HEK293 (cell line): ENCODE measurements around the gene CNTNAP1.

Experiments
- BCL11A ChIP-seq: fragments of 450-650 bp; formaldehyde crosslinking; IDR thresholded peaks from 2 replicates; pipeline ENCODE4 v1.5.1; 2016; ENCODE audit warnings: low read depth, missing biosample characterization, missing genetic modification characterization
- BCL11B ChIP-seq: fragments of 450-650 bp; formaldehyde crosslinking; IDR thresholded peaks from 2 replicates; pipeline ENCODE4 v1.5.1; 2016; ENCODE audit warnings: low read depth, missing biosample characterization, missing genetic modification characterization
- GLI2 ChIP-seq: fragments of 450-650 bp; formaldehyde crosslinking; IDR thresholded peaks from 2 replicates; pipeline ENCODE4; 2017; ENCODE audit warnings: missing biosample characterization, missing genetic modification characterization, low read depth, borderline replicate concordance
- KLF7 ChIP-seq: fragments of 450-650 bp; formaldehyde crosslinking; IDR thresholded peaks from 2 replicates; pipeline ENCODE4 v1.5.1; 2016; ENCODE audit warnings: missing biosample characterization, missing genetic modification characterization, borderline replicate concordance
- KLF8 ChIP-seq: fragments of 450-650 bp; formaldehyde crosslinking; IDR thresholded peaks from 2 replicates; pipeline ENCODE4 v1.5.1; 2016; ENCODE audit warnings: missing biosample characterization, missing genetic modification characterization
- SALL2 ChIP-seq: fragments of 450-650 bp; formaldehyde crosslinking; IDR thresholded peaks from 2 replicates; pipeline ENCODE4 v1.5.0; 2017; ENCODE audit warnings: missing biosample characterization, mild to moderate bottlenecking, missing genetic modification characterization, borderline replicate concordance
- SP2 ChIP-seq: fragments of 450-650 bp; formaldehyde crosslinking; IDR thresholded peaks from 2 replicates; pipeline ENCODE4 v1.5.1; 2016; ENCODE audit warnings: missing biosample characterization, missing genetic modification characterization
- SP3 ChIP-seq: fragments of 450-650 bp; formaldehyde crosslinking; IDR thresholded peaks from 2 replicates; pipeline ENCODE4 v1.5.1; 2016; ENCODE audit warnings: missing biosample characterization, missing genetic modification characterization
- ZBTB21 ChIP-seq: fragments of 450-650 bp; formaldehyde crosslinking; IDR thresholded peaks from 2 replicates; pipeline ENCODE4 v1.5.1; 2017; ENCODE audit warnings: missing biosample characterization, missing genetic modification characterization
- ZFP37 ChIP-seq: fragments of 450-650 bp; formaldehyde crosslinking; IDR thresholded peaks from 2 replicates; pipeline ENCODE4 v1.5.1; 2016; ENCODE audit warnings: missing biosample characterization, missing genetic modification characterization
- ZFP69B ChIP-seq: fragments of 450-650 bp; formaldehyde crosslinking; IDR thresholded peaks from 2 replicates; pipeline ENCODE4 v1.5.1; 2016; ENCODE audit warnings: missing biosample characterization, missing genetic modification characterization
- ZNF184 ChIP-seq: fragments of 450-650 bp; IDR thresholded peaks from 2 replicates; pipeline ENCODE4 v1.5.1; 2018; ENCODE audit warnings: missing biosample characterization, mild to moderate bottlenecking, missing genetic modification characterization
- ZNF433 ChIP-seq: fragments of 450-650 bp; formaldehyde crosslinking; IDR thresholded peaks from 2 replicates; pipeline ENCODE4 v1.5.1; 2016; ENCODE audit warnings: missing biosample characterization, missing genetic modification characterization, low read depth
- ZNF473 ChIP-seq: fragments of 450-650 bp; formaldehyde crosslinking; IDR thresholded peaks from 2 replicates; pipeline ENCODE4 v1.5.1; 2017; ENCODE audit warnings: missing biosample characterization, missing genetic modification characterization
- ZNF501 ChIP-seq: fragments of 450-650 bp; formaldehyde crosslinking; IDR thresholded peaks from 2 replicates; pipeline ENCODE4 v1.5.1; 2016; ENCODE audit warnings: missing biosample characterization, missing genetic modification characterization
- ZNF514 ChIP-seq: fragments of 450-650 bp; formaldehyde crosslinking; IDR thresholded peaks from 2 replicates; pipeline ENCODE4 v1.5.1; 2016; ENCODE audit warnings: missing biosample characterization, missing genetic modification characterization
- ZNF560 ChIP-seq: fragments of 450-650 bp; formaldehyde crosslinking; IDR thresholded peaks from 2 replicates; pipeline ENCODE4 v1.5.1; 2017; ENCODE audit warnings: missing biosample characterization, missing genetic modification characterization, borderline replicate concordance
- ZNF623 ChIP-seq: fragments of 450-650 bp; formaldehyde crosslinking; IDR thresholded peaks from 2 replicates; pipeline ENCODE4 v1.5.1; 2016; ENCODE audit warnings: missing biosample characterization, missing genetic modification characterization
- ZNF624 ChIP-seq: fragments of 450-650 bp; formaldehyde crosslinking; IDR thresholded peaks from 2 replicates; pipeline ENCODE4 v1.5.1; 2017; ENCODE audit warnings: missing biosample characterization, missing genetic modification characterization
- ZNF658 ChIP-seq: fragments of 450-650 bp; formaldehyde crosslinking; IDR thresholded peaks from 2 replicates; pipeline ENCODE4; 2016; ENCODE audit warnings: missing biosample characterization, missing genetic modification characterization
- ZNF660 ChIP-seq: fragments of 450-650 bp; IDR thresholded peaks from 2 replicates; pipeline ENCODE4 v1.5.1; 2018; ENCODE audit warnings: missing biosample characterization, mild to moderate bottlenecking, missing genetic modification characterization
- ZNF747 ChIP-seq: fragments of 450-650 bp; formaldehyde crosslinking; IDR thresholded peaks from 2 replicates; pipeline ENCODE4 v1.5.1; 2016; ENCODE audit warnings: missing biosample characterization, missing genetic modification characterization
- ZNF768 ChIP-seq: fragments of 450-650 bp; formaldehyde crosslinking; IDR thresholded peaks from 2 replicates; pipeline ENCODE4 v1.5.1; 2018; ENCODE audit warnings: missing biosample characterization, mild to moderate bottlenecking, missing genetic modification characterization
- TF ChIP-seq, protein P1 (sequence below): fragments of 450-650 bp; formaldehyde crosslinking; IDR thresholded peaks from 2 replicates; pipeline ENCODE4 v1.5.1; 2017; ENCODE audit warnings: missing biosample characterization, missing genetic modification characterization
- TF ChIP-seq, protein P2 (sequence below): fragments of 450-650 bp; formaldehyde crosslinking; IDR thresholded peaks from 2 replicates; pipeline ENCODE4 v1.5.1; 2016; ENCODE audit warnings: missing biosample characterization, missing genetic modification characterization
- TF ChIP-seq, protein P3 (sequence below): fragments of 450-650 bp; formaldehyde crosslinking; IDR thresholded peaks from 2 replicates; pipeline ENCODE4 v1.5.1; 2017; ENCODE audit warnings: missing biosample characterization, missing genetic modification characterization
- TF ChIP-seq, protein P4 (sequence below): fragments of 450-650 bp; formaldehyde crosslinking; IDR thresholded peaks from 2 replicates; pipeline ENCODE4 v1.5.1; 2016; ENCODE audit warnings: missing biosample characterization, missing genetic modification characterization
- TF ChIP-seq, protein P5 (sequence below): fragments of 450-650 bp; formaldehyde crosslinking; IDR thresholded peaks from 2 replicates; pipeline ENCODE4 v1.5.1; 2016; ENCODE audit warnings: missing biosample characterization, missing genetic modification characterization
- TF ChIP-seq, protein P6 (sequence below): fragments of 450-650 bp; formaldehyde crosslinking; IDR thresholded peaks from 2 replicates; pipeline ENCODE4 v1.5.1; 2016; ENCODE audit warnings: missing biosample characterization, missing genetic modification characterization

Gene CNTNAP1

DNA sequence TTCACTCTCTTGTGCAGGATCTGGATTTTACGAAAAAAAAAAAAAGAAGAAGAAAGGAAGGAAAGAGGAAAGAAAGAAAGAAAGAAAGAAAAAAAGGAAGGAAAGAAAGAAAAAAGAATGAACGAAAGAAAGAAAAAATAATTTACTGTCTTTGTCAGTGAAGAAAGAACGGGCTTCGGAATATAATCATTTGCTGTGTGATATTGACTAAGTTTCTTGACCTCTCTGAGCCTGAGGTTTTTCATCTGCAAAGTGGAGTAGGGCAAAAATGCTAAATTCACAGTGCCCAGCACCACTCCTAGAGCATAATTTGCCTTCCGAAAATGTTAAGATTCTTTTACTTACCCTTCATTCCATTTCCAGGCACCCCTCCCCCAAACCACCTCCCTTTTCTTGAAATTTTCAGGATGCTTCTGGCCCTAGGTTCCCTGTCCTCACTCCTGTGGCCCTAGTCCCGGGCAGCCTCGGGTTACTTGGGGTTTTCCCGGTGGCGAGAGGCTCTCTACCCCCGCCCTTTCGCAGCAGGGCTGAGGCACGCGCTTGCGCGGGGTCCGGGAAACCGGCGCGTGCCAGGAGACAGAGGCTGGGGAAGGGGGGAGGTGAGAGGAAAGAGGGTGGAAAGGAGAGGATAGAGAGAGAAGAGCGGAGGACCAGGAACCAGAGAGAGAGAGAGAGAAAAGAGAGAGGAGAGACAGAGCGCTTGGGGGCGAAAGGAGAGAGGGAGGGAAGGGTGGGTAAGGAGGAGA, at the start of gene CNTNAP1 (continued):
- no peak for TF ChIP-seq ZNF514 (tag by site-specific recombination)
- peak; percentile 62 for TF ChIP-seq KLF8 (tag by site-specific recombination)
- TF ChIP-seq BCL11A (tag by site-specific recombination) = 0 out of 2 replicates have a peak, but pooled peaks have one; percentile 15
- TF ChIP-seq ZNF623 (tag by site-specific recombination) = no peak
- no peak for TF ChIP-seq SALL2
- TF ChIP-seq ZNF747 (tag by site-specific recombination) = no peak
- TF ChIP-seq ZNF624 (tag by site-specific recombination) = no peak
- TF ChIP-seq, protein P1, sequence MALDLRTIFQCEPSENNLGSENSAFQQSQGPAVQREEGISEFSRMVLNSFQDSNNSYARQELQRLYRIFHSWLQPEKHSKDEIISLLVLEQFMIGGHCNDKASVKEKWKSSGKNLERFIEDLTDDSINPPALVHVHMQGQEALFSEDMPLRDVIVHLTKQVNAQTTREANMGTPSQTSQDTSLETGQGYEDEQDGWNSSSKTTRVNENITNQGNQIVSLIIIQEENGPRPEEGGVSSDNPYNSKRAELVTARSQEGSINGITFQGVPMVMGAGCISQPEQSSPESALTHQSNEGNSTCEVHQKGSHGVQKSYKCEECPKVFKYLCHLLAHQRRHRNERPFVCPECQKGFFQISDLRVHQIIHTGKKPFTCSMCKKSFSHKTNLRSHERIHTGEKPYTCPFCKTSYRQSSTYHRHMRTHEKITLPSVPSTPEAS = peak; percentile 49; the same call in 1 of the 2 replicates
- TF ChIP-seq, protein P2, sequence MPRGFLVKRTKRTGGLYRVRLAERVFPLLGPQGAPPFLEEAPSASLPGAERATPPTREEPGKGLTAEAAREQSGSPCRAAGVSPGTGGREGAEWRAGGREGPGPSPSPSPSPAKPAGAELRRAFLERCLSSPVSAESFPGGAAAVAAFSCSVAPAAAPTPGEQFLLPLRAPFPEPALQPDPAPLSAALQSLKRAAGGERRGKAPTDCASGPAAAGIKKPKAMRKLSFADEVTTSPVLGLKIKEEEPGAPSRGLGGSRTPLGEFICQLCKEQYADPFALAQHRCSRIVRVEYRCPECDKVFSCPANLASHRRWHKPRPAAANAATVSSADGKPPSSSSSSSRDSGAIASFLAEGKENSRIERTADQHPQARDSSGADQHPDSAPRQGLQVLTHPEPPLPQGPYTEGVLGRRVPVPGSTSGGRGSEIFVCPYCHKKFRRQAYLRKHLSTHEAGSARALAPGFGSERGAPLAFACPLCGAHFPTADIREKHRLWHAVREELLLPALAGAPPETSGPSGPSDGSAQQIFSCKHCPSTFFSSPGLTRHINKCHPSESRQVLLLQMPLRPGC (tag by site-specific recombination) = 0 out of 2 replicates have a peak, but pooled peaks have one; percentile 7
- peak; percentile 33 for TF ChIP-seq SP2
- no peak for TF ChIP-seq ZNF660 (tag by site-specific recombination)
- 0 out of 2 replicates have a peak, but pooled peaks have one; percentile 28 for TF ChIP-seq ZNF184 (tag by site-specific recombination)
- peak; percentile 27; the same call in 1 of the 2 replicates for TF ChIP-seq ZBTB21 (tag by site-specific recombination)
- no peak for TF ChIP-seq SP3 (tag by site-specific recombination)
- TF ChIP-seq, protein P3, sequence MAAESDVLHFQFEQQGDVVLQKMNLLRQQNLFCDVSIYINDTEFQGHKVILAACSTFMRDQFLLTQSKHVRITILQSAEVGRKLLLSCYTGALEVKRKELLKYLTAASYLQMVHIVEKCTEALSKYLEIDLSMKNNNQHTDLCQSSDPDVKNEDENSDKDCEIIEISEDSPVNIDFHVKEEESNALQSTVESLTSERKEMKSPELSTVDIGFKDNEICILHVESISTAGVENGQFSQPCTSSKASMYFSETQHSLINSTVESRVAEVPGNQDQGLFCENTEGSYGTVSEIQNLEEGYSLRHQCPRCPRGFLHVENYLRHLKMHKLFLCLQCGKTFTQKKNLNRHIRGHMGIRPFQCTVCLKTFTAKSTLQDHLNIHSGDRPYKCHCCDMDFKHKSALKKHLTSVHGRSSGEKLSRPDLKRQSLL (tag by site-specific recombination) = no peak
- TF ChIP-seq, protein P4, sequence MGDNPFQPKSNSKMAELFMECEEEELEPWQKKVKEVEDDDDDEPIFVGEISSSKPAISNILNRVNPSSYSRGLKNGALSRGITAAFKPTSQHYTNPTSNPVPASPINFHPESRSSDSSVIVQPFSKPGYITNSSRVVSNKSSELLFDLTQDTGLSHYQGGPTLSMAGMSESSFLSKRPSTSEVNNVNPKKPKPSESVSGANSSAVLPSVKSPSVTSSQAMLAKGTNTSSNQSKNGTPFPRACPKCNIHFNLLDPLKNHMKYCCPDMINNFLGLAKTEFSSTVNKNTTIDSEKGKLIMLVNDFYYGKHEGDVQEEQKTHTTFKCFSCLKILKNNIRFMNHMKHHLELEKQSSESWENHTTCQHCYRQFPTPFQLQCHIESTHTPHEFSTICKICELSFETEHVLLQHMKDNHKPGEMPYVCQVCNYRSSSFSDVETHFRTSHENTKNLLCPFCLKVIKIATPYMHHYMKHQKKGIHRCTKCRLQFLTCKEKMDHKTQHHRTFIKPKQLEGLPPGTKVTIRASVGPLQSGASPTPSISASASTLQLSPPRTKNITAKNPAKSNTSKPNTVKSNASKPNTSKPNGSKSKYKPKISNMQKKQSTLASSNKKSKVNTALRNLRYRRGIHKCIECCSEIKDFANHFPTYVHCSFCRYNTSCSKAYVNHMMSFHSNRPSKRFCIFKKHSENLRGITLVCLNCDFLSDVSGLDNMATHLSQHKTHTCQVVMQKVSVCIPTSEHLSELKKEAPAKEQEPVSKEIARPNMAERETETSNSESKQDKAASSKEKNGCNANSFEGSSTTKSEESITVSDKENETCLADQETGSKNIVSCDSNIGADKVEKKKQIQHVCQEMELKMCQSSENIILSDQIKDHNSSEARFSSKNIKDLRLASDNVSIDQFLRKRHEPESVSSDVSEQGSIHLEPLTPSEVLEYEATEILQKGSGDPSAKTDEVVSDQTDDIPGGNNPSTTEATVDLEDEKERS (tag by site-specific recombination) = peak; percentile 40; the same call in 1 of the 2 replicates
- peak; percentile 100; the same call in 1 of the 2 replicates for TF ChIP-seq ZNF768 (tag by site-specific recombination)
- no peak for TF ChIP-seq KLF7 (tag by site-specific recombination)
- TF ChIP-seq ZFP37 (tag by site-specific recombination) = no peak; the same call in 1 of the 2 replicates
- TF ChIP-seq, protein P5, sequence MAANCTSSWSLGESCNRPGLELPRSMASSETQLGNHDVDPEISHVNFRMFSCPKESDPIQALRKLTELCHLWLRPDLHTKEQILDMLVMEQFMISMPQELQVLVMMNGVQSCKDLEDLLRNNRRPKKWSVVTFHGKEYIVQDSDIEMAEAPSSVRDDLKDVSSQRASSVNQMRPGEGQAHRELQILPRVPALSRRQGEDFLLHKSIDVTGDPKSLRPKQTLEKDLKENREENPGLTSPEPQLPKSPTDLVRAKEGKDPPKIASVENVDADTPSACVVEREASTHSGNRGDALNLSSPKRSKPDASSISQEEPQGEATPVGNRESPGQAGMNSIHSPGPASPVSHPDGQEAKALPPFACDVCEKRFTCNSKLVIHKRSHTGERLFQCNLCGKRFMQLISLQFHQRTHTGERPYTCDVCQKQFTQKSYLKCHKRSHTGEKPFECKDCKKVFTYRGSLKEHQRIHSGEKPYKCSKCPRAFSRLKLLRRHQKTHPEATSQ = no peak
- no peak for TF ChIP-seq ZNF560 (tag by site-specific recombination)
- TF ChIP-seq ZNF433 = no peak
- peak; percentile 88; the same call in 1 of the 2 replicates for TF ChIP-seq ZFP69B (tag by site-specific recombination)
- no peak for TF ChIP-seq GLI2
- TF ChIP-seq BCL11B (tag by site-specific recombination) = 0 out of 2 replicates have a peak, but pooled peaks have one; percentile 49
- TF ChIP-seq ZNF658 = no peak
- TF ChIP-seq, protein P6, sequence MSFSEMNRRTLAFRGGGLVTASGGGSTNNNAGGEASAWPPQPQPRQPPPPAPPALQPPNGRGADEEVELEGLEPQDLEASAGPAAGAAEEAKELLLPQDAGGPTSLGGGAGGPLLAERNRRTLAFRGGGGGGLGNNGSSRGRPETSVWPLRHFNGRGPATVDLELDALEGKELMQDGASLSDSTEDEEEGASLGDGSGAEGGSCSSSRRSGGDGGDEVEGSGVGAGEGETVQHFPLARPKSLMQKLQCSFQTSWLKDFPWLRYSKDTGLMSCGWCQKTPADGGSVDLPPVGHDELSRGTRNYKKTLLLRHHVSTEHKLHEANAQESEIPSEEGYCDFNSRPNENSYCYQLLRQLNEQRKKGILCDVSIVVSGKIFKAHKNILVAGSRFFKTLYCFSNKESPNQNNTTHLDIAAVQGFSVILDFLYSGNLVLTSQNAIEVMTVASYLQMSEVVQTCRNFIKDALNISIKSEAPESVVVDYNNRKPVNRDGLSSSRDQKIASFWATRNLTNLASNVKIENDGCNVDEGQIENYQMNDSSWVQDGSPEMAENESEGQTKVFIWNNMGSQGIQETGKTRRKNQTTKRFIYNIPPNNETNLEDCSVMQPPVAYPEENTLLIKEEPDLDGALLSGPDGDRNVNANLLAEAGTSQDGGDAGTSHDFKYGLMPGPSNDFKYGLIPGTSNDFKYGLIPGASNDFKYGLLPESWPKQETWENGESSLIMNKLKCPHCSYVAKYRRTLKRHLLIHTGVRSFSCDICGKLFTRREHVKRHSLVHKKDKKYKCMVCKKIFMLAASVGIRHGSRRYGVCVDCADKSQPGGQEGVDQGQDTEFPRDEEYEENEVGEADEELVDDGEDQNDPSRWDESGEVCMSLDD (tag by site-specific recombination) = peak; percentile 56; the same call in 1 of the 2 replicates
- TF ChIP-seq ZNF473 (tag by site-specific recombination) = no peak
- TF ChIP-seq ZNF501 (tag by site-specific recombination) = peak; percentile 76
